Central memory CD8-positive, alpha-beta T cell (primary cell): ENCODE results near the gene TMEM92.

Experiments used
- ATAC-seq: fragments of 150-1000 bp; cut with Tn5 transposase; replicated peaks from 2 replicates; pipeline ENCODE4 v1.10.0; 2022; ENCODE audit warnings: mild to moderate bottlenecking, moderate FRiP score, moderate number of reproducible peaks; ENCODE audit not compliant: poor library complexity, severe bottlenecking; ENCODE audit errors: extremely low read depth
- DNase-seq, 2 donors: peaks; one replicate each; pipeline ENCODE4 v3.0.0; 2021; ENCODE audit warnings: low spot score in 2 of 2
- H3K27ac Mint-ChIP-seq: one replicate; pipeline ENCODE4 v1.8.0; 2022; ENCODE audit warnings: low read depth, mild to moderate bottlenecking, moderate library complexity, mixed read lengths
- H3K27me3 Mint-ChIP-seq: one replicate; pipeline ENCODE4 v1.8.0; 2022; ENCODE audit warnings: mixed read lengths
- H3K36me3 Mint-ChIP-seq: one replicate; pipeline ENCODE4 v1.8.0; 2022; ENCODE audit warnings: mild to moderate bottlenecking, moderate library complexity, mixed read lengths; ENCODE audit not compliant: insufficient read depth
- H3K4me1 Mint-ChIP-seq: one replicate; pipeline ENCODE4 v1.8.0; 2022; ENCODE audit warnings: mixed read lengths
- H3K4me3 Mint-ChIP-seq: one replicate; pipeline ENCODE4 v1.8.0; 2022; ENCODE audit warnings: mild to moderate bottlenecking, moderate library complexity, mixed read lengths
- H3K9me3 Mint-ChIP-seq: one replicate; pipeline ENCODE4 v1.8.0; 2022; ENCODE audit warnings: mixed read lengths

Gene TMEM92

DNA sequence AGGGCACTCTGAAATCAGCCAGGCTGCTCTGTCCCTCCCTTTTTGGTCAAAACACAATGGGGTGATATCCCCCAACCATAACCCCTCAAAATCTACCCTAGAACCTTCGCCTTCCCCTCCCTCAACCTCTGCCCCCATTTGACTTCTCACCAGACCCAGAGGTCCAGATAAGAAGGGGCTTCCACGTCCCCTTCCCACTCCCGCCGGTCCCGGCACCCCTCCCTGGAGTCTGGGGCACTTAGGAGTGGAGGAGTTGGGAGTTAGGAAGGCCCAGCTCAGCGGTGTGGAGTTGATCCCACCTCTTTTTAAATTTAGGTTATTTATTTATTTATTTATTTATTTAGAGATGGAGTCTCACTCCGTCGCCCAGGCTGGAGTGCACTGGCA is 619 bp upstream of the TMEM92 start:
- no peaks in the 10 kb centered on the region for H3K9me3 Mint-ChIP-seq
- no peak overlapping the region for H3K27ac Mint-ChIP-seq
- peak overlapping the region; percentile 19 for H3K4me3 Mint-ChIP-seq
- peaks cover 58% of the 10 kb centered on the region for H3K27me3 Mint-ChIP-seq
- ATAC-seq, result no peak
- peaks cover 8% of the 10 kb centered on the region for H3K4me1 Mint-ChIP-seq
- no peak for DNase-seq
- H3K36me3 Mint-ChIP-seq, result peaks cover 2% of the 10 kb centered on the region

DNA sequence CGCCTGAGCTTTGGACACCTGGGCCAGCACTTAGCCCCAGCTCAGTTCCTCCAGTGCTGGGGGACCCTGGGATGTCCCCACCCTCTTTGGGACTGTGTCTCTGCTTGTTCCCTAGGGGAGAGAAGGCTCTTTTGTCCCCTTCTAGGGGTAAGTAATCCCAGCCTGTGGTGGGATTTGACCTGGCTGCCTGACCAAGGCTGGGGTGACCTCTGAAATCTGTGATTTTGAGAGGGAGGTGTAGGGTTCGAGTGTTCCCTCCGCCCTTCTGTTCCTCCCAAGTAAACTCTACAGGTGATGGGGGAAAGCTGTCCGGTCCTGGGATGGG is 593 bp downstream of the TMEM92 start:
- Mint-ChIP-seq H3K9me3 (no peaks in the 10 kb centered on the region), H3K36me3 (peaks cover 2% of the 10 kb centered on the region), H3K4me3 (peak overlapping the region; percentile 8), H3K27ac (no peak overlapping the region), H3K4me1 (peaks cover 8% of the 10 kb centered on the region), H3K27me3 (peaks cover 65% of the 10 kb centered on the region)
- DNase-seq (no peak), ATAC-seq (no peak)

DNA sequence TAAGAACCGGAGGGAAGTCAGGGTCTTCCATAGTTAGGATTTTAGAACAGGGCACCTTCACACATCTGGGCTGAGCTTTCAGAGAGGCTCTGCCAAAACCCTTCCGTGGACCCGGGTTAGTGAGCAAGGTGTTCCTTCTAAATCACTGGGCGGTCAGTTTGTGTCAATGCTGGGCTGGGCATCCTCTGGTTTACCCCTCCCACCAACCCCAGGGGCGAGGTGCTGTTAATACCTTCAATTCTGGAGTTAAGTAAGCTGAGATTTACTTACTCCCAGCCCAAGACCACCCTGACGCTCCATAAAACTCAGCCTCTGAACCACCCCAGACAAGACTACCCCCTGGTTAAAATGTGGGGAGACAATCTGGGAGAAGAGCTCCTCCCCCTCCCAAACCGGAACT is 1.0 kb downstream of the TMEM92 start:
- Mint-ChIP-seq H3K27me3 (peaks cover 65% of the 10 kb centered on the region), H3K4me1 (peaks cover 8% of the 10 kb centered on the region), H3K27ac (no peak overlapping the region), H3K36me3 (peaks cover 2% of the 10 kb centered on the region), H3K9me3 (no peaks in the 10 kb centered on the region), H3K4me3 (no peak overlapping the region)
- no peak for ATAC-seq
- DNase-seq, result no peak

DNA sequence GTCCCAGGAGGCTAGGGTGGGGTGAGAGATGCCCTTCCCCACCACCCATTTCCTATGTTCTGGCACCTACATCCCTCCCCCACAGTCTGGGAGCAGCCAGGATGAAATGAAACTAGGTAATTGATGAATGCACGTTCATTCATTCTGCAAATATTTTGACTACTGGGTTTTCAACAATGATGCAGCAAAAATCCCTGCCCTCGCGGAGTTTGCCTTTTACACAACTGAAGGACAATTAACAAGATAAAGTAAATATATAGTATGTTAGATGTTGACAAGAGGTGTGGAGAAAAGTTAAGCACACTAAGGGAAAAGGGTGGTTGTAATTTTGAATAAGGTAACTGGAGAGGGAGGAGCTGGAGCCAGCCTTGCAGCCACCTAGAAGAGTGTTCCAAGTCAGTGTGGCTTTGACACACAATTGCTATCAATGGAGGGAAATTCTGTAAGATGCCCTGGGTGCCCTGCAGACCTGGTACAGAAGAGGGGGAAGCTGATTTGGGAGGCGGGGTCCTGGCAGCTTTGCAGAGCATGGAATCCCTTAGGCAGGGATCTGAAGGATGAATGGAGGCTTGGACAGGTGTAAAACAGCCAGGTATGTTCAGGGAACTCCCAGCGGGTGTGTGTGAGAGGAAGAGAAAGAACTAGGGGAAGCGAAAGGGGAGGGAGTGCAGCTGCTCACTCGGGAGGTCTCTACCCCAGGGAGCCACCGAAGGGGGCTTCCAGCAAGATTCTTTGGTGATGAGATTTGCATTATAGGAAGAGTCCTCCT is 2.5 kb downstream of the TMEM92 start:
- Mint-ChIP-seq H3K27me3 (peaks cover 76% of the 10 kb centered on the region), H3K27ac (no peak overlapping the region)
- no peak for ATAC-seq

DNA sequence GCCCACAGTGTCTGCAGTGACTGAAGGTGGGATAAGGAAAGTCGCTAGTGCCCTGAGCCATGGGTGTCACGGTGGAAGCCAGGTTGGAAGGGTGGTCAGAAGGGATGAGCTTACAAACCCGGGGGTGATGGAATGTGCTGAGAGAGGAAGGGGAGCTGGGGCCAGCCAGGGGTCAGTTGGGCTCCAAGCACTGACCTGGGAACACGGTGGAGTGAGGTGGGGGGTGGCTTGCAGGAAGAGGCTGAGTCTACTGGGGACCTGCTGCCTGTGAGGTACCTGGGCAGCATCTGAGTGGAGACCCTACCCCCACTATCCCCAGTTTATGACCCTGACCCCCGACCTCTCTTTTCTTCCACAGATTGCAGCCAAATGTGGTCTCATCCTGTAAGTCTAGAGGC is 3.1 kb downstream of the TMEM92 start:
- DNase-seq, result no peak
- H3K27me3 Mint-ChIP-seq, result peaks cover 79% of the 10 kb centered on the region
- ATAC-seq, result no peak
- H3K9me3 Mint-ChIP-seq, result no peaks in the 10 kb centered on the region
- no peak overlapping the region for H3K4me3 Mint-ChIP-seq
- no peak overlapping the region for H3K27ac Mint-ChIP-seq
- peaks cover 7% of the 10 kb centered on the region for H3K4me1 Mint-ChIP-seq
- H3K36me3 Mint-ChIP-seq, result no peaks in the 10 kb centered on the region

More for the DNA sequence above, 2.5 kb downstream of the TMEM92 start:
- Mint-ChIP-seq H3K9me3 (no peaks in the 10 kb centered on the region), H3K4me3 (no peak overlapping the region), H3K4me1 (peaks cover 8% of the 10 kb centered on the region), H3K36me3 (no peaks in the 10 kb centered on the region)
- DNase-seq, result no peak

DNA sequence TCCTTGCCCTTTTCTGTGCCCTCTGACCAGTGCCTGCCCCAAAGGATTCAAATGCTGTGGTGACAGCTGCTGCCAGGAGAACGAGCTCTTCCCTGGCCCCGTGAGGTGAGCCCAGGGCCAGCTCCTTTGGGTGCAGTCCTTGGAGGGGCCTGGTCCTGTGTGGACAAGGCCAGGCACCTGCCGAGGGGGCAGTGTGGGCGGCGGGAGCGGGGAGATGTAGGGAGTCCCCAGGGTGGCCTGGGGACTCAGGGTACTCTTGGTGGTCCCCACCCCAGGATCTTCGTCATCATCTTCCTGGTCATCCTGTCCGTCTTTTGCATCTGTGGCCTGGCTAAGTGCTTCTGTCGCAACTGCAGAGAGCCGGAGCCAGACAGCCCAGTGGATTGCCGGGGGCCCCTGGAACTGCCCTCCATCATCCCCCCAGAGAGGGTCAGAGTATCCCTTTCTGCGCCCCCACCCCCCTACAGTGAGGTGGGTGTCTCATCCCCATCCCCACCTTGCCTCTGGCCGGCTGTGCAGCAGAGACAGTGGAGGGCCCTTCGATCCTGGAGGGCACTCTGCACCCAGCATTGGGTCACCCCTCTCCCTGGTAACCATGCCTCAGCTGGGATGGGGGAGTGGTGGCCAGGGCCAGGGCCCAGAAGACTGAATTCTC is 4.4 kb downstream of the TMEM92 start:
- DNase-seq (no peak), ATAC-seq (no peak)
- peaks cover 8% of the 10 kb centered on the region for H3K4me1 Mint-ChIP-seq
- H3K9me3 Mint-ChIP-seq, result no peaks in the 10 kb centered on the region
- no peaks in the 10 kb centered on the region for H3K36me3 Mint-ChIP-seq
- peaks cover 79% of the 10 kb centered on the region for H3K27me3 Mint-ChIP-seq
- no peak overlapping the region for H3K4me3 Mint-ChIP-seq
- no peak overlapping the region for H3K27ac Mint-ChIP-seq

DNA sequence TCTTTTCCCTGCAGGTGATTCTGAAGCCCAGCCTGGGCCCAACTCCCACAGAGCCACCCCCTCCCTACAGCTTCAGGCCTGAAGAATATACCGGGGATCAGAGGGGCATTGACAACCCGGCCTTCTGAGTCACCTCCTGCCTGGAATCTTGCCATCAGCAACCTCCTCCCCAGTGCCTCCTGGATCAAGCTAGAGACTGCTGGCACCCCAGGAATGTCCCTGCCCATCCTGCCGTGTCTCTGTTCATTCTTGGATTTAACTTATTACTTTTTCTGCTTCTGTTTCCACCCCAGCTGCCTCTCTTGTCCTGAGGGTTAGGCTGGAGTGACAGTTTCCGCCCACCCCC is 4.9 kb downstream of the TMEM92 start:
- Mint-ChIP-seq H3K4me1 (peaks cover 9% of the 10 kb centered on the region), H3K9me3 (no peaks in the 10 kb centered on the region), H3K36me3 (no peaks in the 10 kb centered on the region), H3K27me3 (peaks cover 81% of the 10 kb centered on the region), H3K27ac (no peak overlapping the region), H3K4me3 (no peak overlapping the region)
- DNase-seq (no peak), ATAC-seq (no peak)

DNA sequence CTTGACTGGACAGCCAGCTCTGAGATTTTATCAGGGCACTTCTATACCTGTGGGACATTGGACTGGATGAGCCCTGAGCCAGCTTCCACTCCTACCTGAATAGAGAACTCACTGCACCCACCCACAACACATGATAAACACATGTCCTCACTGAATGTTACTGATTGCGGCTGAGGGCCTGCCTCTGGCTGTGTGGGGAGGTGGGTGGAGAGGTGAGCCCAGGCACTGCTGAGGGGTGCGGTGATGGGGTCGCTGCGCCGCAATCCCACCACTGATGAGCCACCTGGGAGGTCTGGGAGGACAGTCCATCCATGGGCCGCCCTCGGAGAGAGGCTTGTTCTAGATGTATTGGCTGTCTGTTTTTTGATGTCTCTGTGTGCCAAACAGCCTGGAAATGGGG is 5.4 kb downstream of the TMEM92 start:
- H3K9me3 Mint-ChIP-seq, result no peaks in the 10 kb centered on the region

DNA sequence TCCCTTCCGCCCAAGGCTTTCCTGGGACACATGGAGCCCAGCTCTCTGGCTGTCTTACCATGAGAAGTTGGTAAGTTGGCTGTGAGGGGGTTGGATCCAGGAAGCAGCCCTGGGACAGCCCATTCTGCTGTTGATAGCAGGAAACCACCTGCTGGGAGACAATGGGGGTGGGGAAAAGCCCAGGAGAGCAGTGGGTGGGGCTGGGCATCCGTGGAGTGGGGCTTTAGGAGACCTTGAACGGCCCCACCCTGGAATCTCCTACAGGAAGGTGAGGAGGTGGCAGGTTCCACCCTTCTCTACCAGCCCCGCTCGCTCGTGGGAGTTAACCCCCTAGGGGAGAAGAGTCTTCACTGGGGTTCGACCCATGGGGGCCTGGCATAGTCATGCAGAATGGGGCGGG is 5.8 kb downstream of the TMEM92 start:
- Mint-ChIP-seq H3K36me3 (no peaks in the 10 kb centered on the region), H3K4me1 (peaks cover 9% of the 10 kb centered on the region), H3K27ac (no peak overlapping the region), H3K27me3 (peaks cover 78% of the 10 kb centered on the region), H3K4me3 (no peak overlapping the region), H3K9me3 (no peaks in the 10 kb centered on the region)
- ATAC-seq (no peak), DNase-seq (no peak)

More for the DNA sequence above, 5.4 kb downstream of the TMEM92 start:
- H3K36me3 Mint-ChIP-seq, result no peaks in the 10 kb centered on the region
- ATAC-seq, result no peak
- no peak overlapping the region for H3K27ac Mint-ChIP-seq
- peaks cover 81% of the 10 kb centered on the region for H3K27me3 Mint-ChIP-seq
- H3K4me1 Mint-ChIP-seq, result peaks cover 9% of the 10 kb centered on the region
- DNase-seq, result no peak
- H3K4me3 Mint-ChIP-seq, result no peak overlapping the region

DNA sequence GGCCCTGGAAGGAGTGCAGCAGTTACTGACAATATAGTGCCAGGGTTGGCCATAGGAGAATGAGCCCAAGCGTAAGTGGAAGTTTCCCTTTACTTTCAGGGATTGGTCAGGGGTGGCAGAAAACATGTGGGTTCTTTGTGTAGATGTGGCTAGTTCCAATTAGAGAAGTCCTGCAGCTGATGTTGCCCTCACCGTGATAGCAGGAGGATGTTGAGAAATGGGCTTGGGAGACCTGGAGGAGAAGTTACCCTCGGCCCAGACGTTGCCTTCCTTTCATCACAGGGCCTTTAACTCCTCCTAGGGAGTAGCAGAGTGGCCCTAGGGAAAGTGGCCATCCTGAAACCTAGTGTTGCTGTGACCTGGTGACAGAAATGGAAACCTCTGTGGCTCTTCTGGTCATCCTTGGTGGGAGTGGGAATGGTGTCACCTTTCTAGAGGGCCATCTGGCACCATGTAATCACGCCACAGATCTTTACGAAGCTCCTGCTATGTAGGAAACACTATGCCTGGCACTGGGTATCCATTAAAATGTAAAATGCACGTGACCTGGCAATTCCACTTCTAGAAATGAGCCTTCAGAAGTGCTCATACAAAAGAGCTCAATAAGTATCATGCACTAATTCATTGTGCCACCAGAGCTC is 6.7 kb downstream of the TMEM92 start:
- ATAC-seq (no peak), DNase-seq (no peak)
- Mint-ChIP-seq H3K4me1 (peaks cover 9% of the 10 kb centered on the region), H3K27me3 (peaks cover 74% of the 10 kb centered on the region), H3K27ac (no peak overlapping the region), H3K4me3 (no peak overlapping the region), H3K9me3 (no peaks in the 10 kb centered on the region), H3K36me3 (no peaks in the 10 kb centered on the region)

DNA sequence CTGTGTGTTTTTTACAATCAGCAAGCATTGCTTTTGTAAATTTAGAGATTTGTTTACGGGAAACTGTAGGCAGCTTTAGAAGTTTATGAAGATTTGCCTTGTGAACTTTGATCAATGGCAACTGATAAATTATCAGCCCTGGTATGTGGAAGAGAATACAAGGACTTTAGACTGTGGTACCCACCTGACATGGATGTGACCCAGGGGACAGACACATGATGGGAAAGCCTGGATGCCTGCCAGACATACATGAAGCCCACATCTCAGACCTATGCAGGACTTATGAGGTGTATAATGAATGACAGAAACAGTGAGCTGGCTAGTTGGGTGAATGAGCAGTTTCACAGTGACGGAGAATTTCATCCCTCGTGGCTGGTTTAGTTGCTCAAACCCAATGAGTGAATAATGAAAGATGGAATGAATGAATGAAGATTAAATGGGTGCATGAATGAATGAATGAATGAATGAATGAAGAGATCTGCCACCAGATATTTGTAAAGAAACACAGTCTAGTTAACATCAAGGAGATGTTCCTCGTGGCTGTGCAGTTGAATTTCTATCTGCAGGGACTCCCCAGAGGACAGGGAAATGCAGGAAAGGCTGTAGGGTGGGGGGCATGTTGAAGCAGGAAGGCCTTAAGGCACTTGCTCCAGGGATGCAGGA is 7.6 kb downstream of the TMEM92 start:
- H3K27ac Mint-ChIP-seq, result no peak overlapping the region
- DNase-seq (no peak), ATAC-seq (no peak)
- H3K27me3 Mint-ChIP-seq, result peaks cover 74% of the 10 kb centered on the region
- no peak overlapping the region for H3K4me3 Mint-ChIP-seq
- peaks cover 9% of the 10 kb centered on the region for H3K4me1 Mint-ChIP-seq
- no peaks in the 10 kb centered on the region for H3K9me3 Mint-ChIP-seq
- no peaks in the 10 kb centered on the region for H3K36me3 Mint-ChIP-seq

DNA sequence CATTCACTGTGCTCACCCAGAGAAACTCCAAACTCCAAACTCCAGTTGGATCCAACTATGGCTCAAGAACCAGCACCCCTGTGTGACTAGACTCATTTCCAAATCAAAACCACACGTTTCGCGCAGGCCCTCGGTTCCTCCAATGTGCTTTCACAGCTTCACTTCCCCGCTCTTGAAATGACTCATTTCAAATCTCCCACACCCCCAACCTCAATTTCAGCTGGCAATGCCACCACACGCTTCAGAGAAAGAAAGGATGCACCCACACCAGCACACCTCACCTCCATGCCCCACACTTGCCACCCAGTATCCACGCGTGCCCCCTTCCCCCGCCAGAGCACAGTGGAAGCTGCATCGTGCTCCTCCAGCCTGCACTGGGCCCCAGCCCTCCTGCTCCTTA is 9.0 kb downstream of the TMEM92 start:
- no peak overlapping the region for H3K4me3 Mint-ChIP-seq
- peaks cover 9% of the 10 kb centered on the region for H3K4me1 Mint-ChIP-seq
- no peaks in the 10 kb centered on the region for H3K36me3 Mint-ChIP-seq
- H3K27ac Mint-ChIP-seq, result no peak overlapping the region
- peaks cover 64% of the 10 kb centered on the region for H3K27me3 Mint-ChIP-seq
- DNase-seq, result no peak
- ATAC-seq, result peak; percentile 24
- H3K9me3 Mint-ChIP-seq, result no peaks in the 10 kb centered on the region

DNA sequence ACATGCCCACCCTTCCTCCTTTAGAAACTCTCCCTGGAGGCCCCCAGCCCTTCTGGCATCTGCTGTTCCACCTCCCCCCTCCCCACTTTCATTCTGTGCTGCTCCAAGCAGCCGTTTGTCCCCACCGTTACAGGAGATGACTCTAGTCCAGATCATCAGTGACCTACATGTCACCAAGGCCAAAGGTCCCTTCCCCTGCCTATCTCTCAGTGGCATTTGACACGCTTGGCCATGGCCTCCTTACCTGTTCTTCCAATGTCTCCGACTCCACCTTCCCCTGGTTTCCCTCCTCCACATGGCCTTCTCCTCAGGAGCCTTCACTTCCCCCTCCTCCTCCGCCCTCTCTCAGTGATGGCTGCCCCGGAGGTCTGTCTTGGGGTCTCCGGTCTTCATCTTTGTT is 9.4 kb downstream of the TMEM92 start:
- Mint-ChIP-seq H3K36me3 (no peaks in the 10 kb centered on the region), H3K27ac (no peak overlapping the region), H3K9me3 (no peaks in the 10 kb centered on the region), H3K4me1 (peaks cover 9% of the 10 kb centered on the region), H3K4me3 (no peak overlapping the region), H3K27me3 (peaks cover 64% of the 10 kb centered on the region)
- ATAC-seq (no peak), DNase-seq (no peak)
